ENCODE results near the gene EFNA1. TPM values are rescaled to one million over a fixed set of nuclear protein-coding genes. Genes with fewer than 3 reads are reported as not detected.

The EFNA1 gene
- total and polyA plus RNA-seq, 2 of the 13 experiments (the other 11 are each of a cell fraction or from before 2014, with no cell fraction given) = 81.8 to 874 TPM

GRCh38 chr1:155127967-155128754 is 485 bp downstream of the EFNA1 start (continued):
- TF ChIP-seq ZFYVE20 (CRISPR knock-in tag; IDR thresholded peaks at IDR 0.05; ENCODE audit: borderline replicate concordance, low read depth) (peak; percentile 67; the same call in 1 of the 2 replicates), ZMAT3 (CRISPR knock-in tag; conservative IDR thresholded peaks at IDR 0.05) (peak; percentile 20; the same call in 1 of the 2 replicates), AKAP8 (CRISPR knock-in tag; IDR thresholded peaks at IDR 0.05) (no peak), FOXK1 (CRISPR knock-in tag; IDR thresholded peaks at IDR 0.05; ENCODE audit: borderline replicate concordance, low read depth) (no peak), ZFP37 (CRISPR knock-in tag; IDR thresholded peaks at IDR 0.05; ENCODE audit: borderline replicate concordance) (peak; percentile 17; the same call in 1 of the 2 replicates), ZNF746 (CRISPR knock-in tag; IDR thresholded peaks at IDR 0.05) (no peak), ZNF569 (CRISPR knock-in tag; IDR thresholded peaks at IDR 0.05; ENCODE audit: borderline replicate concordance) (no peak), ZNF30 (CRISPR knock-in tag; IDR thresholded peaks at IDR 0.05) (no peak), GATAD1 (CRISPR knock-in tag; IDR thresholded peaks at IDR 0.05) (no peak), DBP (CRISPR knock-in tag; IDR thresholded peaks at IDR 0.05; ENCODE audit: not compliant biosample characterization) (no peak), ZNF235 (CRISPR knock-in tag; IDR thresholded peaks at IDR 0.05; ENCODE audit: borderline replicate concordance) (no peak), ZSCAN25 (CRISPR knock-in tag; IDR thresholded peaks at IDR 0.05) (no peak), POLR2AphosphoS5 (IDR thresholded peaks at IDR 0.05; ENCODE audit: low read depth, low read length) (peak; percentile 11; the same call in 1 of the 2 replicates), ZNF792 (CRISPR knock-in tag; IDR thresholded peaks at IDR 0.05) (no peak; the same call in 1 of the 2 replicates), HDAC2 (CRISPR knock-in tag; IDR thresholded peaks at IDR 0.05) (no peak), ZNF350 (CRISPR knock-in tag; IDR thresholded peaks at IDR 0.05; ENCODE audit: borderline replicate concordance, low read depth) (0 out of 2 replicates have a peak, but pooled peaks have one; percentile 6), ZFX (CRISPR knock-in tag; IDR thresholded peaks at IDR 0.05; ENCODE audit: low read depth) (peak; percentile 25), CAMTA2 (CRISPR knock-in tag; IDR thresholded peaks at IDR 0.05; ENCODE audit: borderline replicate concordance) (no peak), ZNF552 (CRISPR knock-in tag; IDR thresholded peaks at IDR 0.05; ENCODE audit: borderline replicate concordance) (no peak), ZNF451 (CRISPR knock-in tag; IDR thresholded peaks at IDR 0.05) (no peak), ZNF260 (CRISPR knock-in tag; IDR thresholded peaks at IDR 0.05; ENCODE audit: borderline replicate concordance, low read depth) (no peak), ZNF382 (CRISPR knock-in tag; IDR thresholded peaks at IDR 0.05; ENCODE audit: borderline replicate concordance) (no peak), ZNF282 (IDR thresholded peaks at IDR 0.05; ENCODE audit: partially characterized antibody) (no peak), CBFB (CRISPR knock-in tag; IDR thresholded peaks at IDR 0.05) (no peak), ZNF335 (CRISPR knock-in tag; IDR thresholded peaks at IDR 0.05) (peak; percentile 49; the same call in 1 of the 2 replicates)
- TF ChIP-seq, protein P1, sequence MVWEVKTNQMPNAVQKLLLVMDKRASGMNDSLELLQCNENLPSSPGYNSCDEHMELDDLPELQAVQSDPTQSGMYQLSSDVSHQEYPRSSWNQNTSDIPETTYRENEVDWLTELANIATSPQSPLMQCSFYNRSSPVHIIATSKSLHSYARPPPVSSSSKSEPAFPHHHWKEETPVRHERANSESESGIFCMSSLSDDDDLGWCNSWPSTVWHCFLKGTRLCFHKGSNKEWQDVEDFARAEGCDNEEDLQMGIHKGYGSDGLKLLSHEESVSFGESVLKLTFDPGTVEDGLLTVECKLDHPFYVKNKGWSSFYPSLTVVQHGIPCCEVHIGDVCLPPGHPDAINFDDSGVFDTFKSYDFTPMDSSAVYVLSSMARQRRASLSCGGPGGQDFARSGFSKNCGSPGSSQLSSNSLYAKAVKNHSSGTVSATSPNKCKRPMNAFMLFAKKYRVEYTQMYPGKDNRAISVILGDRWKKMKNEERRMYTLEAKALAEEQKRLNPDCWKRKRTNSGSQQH (CRISPR knock-in tag; IDR thresholded peaks at IDR 0.05; ENCODE audit: low read depth) = no peak
- TF ChIP-seq, protein P2, sequence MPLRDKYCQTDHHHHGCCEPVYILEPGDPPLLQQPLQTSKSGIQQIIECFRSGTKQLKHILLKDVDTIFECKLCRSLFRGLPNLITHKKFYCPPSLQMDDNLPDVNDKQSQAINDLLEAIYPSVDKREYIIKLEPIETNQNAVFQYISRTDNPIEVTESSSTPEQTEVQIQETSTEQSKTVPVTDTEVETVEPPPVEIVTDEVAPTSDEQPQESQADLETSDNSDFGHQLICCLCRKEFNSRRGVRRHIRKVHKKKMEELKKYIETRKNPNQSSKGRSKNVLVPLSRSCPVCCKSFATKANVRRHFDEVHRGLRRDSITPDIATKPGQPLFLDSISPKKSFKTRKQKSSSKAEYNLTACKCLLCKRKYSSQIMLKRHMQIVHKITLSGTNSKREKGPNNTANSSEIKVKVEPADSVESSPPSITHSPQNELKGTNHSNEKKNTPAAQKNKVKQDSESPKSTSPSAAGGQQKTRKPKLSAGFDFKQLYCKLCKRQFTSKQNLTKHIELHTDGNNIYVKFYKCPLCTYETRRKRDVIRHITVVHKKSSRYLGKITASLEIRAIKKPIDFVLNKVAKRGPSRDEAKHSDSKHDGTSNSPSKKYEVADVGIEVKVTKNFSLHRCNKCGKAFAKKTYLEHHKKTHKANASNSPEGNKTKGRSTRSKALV (CRISPR knock-in tag; IDR thresholded peaks at IDR 0.05) = no peak

All from HepG2 (cell line).